ENCODE results near the gene LRRC28. TPM values are rescaled to one million over a fixed set of nuclear protein-coding genes. Genes with fewer than 3 reads are reported as not detected.

The LRRC28 gene
- 12.9 to 15.9 TPM (median 13.9 TPM) in 5 replicates for total RNA-seq (2022; extraction: Qiagen RNA extraction)

DNA sequence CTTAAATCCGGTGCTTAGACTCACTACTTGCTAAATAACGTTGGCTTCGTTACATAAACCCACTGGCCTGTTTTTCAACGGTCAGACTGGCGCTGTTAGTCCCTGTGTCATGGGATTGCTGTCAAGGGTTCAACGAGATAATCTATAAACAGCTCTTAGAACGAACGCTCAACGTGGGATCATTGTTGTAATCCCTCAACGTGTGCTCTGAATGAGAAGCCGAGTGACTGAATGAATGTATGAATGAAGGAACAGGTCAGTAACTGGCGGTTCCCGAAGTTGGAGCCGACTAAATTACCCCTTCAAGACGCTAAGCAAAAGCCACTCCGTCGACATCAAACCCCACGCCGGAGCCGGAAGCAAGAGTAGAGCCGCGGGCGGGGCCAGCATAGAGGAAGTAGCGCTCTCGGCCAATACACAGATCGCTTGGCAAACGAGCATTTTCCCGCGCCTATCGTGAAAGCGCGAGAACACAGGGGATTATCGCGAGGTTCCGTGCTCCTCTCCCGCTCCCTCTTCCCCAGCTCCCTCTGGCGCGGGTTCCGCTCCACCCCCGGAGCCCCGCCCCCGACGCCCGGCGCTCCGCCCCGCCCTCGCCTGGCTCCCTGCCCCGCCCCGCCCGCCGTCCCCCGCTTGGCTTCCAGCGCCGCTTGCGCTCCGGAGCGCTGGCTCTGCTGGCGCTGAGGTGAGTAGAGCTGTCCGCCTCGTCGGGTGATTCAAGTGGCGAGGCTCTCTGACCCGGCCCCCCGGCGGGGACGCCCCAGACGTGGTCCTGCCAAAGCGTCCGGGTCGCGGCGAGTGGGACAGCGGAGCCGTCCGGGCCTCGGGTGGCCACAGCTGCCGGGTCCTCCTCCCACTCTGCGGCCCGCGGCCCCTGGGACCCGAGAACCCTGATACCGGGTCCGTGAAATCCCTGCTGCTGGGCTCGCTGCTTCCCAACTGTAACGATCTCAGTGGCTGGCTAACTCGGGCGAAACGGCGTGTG lies at the start of gene LRRC28:
Gene LRRC28 (plus strand): TSS at position 625 of the 985 bp plus-strand sequence. CDS start 4,477 bp downstream, outside the sequence.

DNA sequence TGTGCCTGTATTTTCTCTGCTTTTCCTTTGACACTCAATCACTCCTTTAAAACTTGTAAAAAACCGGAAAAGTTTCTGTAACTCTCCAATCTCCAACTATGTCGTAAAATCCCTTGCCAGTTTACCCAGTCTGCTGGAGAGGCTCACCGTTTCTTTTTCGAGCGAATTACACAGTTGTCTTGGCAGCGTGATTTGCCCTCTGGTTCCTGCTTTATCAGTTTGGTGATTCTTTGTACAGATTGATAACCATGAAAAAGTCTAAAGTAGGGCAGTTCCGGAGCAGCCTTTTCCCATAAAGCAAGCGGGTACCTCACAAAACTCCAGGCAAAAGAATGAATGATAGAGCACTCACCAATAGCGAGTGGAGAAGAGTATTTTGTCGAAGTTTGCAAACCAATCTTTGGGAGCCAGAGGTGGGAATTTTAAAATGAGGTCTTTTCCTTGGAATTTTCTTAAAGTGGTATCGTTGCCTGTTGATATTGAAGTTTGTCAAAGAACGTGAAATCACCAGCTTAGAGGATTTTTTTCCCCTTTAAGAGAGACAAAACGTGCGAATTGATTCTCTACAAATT lies 1.9 kb upstream of the LRRC28 start, which contains the start of gene TTC23:
Gene TTC23 (minus strand): TSS at position 312 of the 572 bp plus-strand sequence. CDS start 20,869 bp downstream, outside the sequence.

Other genes starting within 250 kb of the LRRC28 start
- 0.10 to 0.22 TPM in 2 of 5 replicates, not detected in the others for gene PGPEP1L, start 243.7 kb upstream of the LRRC28 start, total RNA-seq (2022; extraction: Qiagen RNA extraction)
- gene SYNM, start 146.4 kb upstream of the LRRC28 start, total RNA-seq (2022; extraction: Qiagen RNA extraction): 29.6 to 39.7 TPM (median 32.3 TPM) in 5 replicates
- 9.0 to 14.4 TPM (median 11.5 TPM) in 5 replicates for gene TTC23, start 1.9 kb upstream of the LRRC28 start, total RNA-seq (2022; extraction: Qiagen RNA extraction)

All from A549 treated with Hydrocortisone at 1 μM for 4 hours (cell line).